Thyroid gland (tissue), 4 donors: ENCODE measurements around the gene RAD51.

Source experiments
- CTCF ChIP-seq, 6 experiments: fragments of 200-600 bp in 3 of 6; fragments of 450-650 bp in 3 of 6; sonication (generic) in 3 of 6; IDR thresholded peaks; one replicate each; pipeline ENCODE4 v1.5.1; 2016 to 2019; ENCODE audit warnings: antibody characterized with exemption in 6 of 6, mild to moderate bottlenecking in 2 of 6, inconsistent platforms in 1 of 6, moderate library complexity in 1 of 6
- POLR2A ChIP-seq, 2 donors: fragments of 450-650 bp; IDR thresholded peaks; one replicate each; pipeline ENCODE4 v1.6.1; 2017; ENCODE audit warnings: antibody characterized with exemption in 2 of 2, mild to moderate bottlenecking in 2 of 2, moderate library complexity in 1 of 2

GRCh38 chr15:40722934-40723333 is 28.0 kb downstream of the RAD51 start:
- no peak for TF ChIP-seq POLR2A (IDR thresholded peaks at IDR 0.05)
- TF ChIP-seq CTCF (IDR thresholded peaks at IDR 0.05), result no peak
